ENCODE data around the gene NKX2-1. TPM values are rescaled to one million over a fixed set of nuclear protein-coding genes. Genes with fewer than 3 reads are reported as not detected.

The NKX2-1 gene
- polyA plus RNA-seq, 1 donor (not counting 4 experiments of a cell fraction or from before 2014, with no cell fraction given) = not detected

DNA sequence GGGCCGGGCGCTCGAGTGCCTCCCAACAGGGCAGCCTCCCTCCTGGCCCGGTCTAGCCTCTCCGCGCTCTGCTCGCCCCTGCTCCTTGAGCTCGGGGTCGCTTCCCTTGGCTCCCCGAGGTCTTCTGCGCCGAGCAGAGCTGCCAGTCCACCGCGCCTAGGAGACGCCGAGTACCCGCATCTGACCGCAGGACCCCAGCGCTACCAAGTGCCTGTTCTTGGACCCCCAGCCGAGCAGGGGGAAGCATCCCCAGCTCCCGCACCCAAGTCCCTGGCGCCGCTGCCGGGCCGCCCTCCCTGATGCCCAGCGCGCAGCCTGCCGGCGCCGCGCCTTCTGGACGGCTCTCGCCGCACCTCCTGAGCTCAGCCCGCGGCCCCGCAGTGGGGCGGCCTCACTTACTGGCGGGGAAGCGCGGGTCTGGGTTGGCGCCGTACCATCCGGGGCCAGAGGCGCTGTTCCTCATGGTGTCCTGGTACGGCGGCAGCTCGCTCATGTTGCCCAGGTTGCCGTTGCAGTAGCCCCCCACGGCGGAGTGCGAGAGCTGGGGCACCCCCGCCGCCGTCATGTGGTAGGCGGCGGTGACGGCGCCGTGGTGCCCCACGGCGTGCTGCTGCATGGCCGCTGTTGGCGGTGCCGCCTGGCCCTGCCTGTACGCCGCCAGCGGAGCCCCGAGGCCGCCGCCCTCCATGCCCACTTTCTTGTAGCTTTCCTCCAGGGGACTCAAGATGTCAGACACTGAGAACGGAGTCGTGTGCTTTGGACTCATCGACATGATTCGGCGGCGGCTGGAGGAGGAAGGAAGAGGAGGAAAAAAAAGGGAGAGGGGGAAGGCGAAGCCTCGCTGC is 1.2 kb downstream of the NKX2-1 start:
- Histone ChIP-seq H3K4me3 (ENCODE audit: control insufficient read depth in 2 of 3, extremely low read depth in 1 of 3, insufficient read depth in 2 of 3, low read depth in 1 of 3, low read length in 3 of 3) (peak overlapping the region in 2 of 3 experiments; percentile 29 to 55), H3K9me1 (ENCODE audit: control insufficient read depth, extremely low read depth, insufficient read depth, low read length) (no peaks in the 10 kb centered on the region), H3K36me3 (ENCODE audit: control insufficient read depth in 2 of 2, extremely low read depth in 1 of 2, insufficient read depth in 2 of 2, low read length in 2 of 2) (no peaks in the 10 kb centered on the region), H4K20me1 (ENCODE audit: control insufficient read depth, extremely low read depth, insufficient read depth, low read length) (no peaks in the 10 kb centered on the region), H3K9me3 (ENCODE audit: control insufficient read depth, low read depth, low read length) (no peaks in the 10 kb centered on the region), H3K4me2 (ENCODE audit: control insufficient read depth, extremely low read depth, insufficient read depth, low read depth, low read length) (peak overlapping the region; percentile 50), H2AFZ (ENCODE audit: control insufficient read depth, low read length) (peak overlapping the region; percentile 16), H3K9ac (ENCODE audit: control insufficient read depth, extremely low read depth, insufficient read depth, low read length) (no peak overlapping the region), H3K4me1 (ENCODE audit: control insufficient read depth, extremely low read depth, insufficient read depth, low read length) (peaks cover 7% of the 10 kb centered on the region), H3K27me3 (ENCODE audit: control insufficient read depth, extremely low read depth, insufficient read depth, low read length) (peaks cover 100% of the 10 kb centered on the region), H3K79me2 (ENCODE audit: control insufficient read depth, insufficient read depth, low read length) (no peaks in the 10 kb centered on the region), H3K27ac (ENCODE audit: control insufficient read depth, insufficient read depth, low read length) (no peak overlapping the region)
- FAIRE-seq (no peak), DNase-seq (ENCODE audit: low read depth, low spot score) (no peak)
- peak; percentile 99 for TF ChIP-seq EZH2 (IDR thresholded peaks at IDR 0.05; ENCODE audit: low read length)
- TF ChIP-seq, protein P1, sequence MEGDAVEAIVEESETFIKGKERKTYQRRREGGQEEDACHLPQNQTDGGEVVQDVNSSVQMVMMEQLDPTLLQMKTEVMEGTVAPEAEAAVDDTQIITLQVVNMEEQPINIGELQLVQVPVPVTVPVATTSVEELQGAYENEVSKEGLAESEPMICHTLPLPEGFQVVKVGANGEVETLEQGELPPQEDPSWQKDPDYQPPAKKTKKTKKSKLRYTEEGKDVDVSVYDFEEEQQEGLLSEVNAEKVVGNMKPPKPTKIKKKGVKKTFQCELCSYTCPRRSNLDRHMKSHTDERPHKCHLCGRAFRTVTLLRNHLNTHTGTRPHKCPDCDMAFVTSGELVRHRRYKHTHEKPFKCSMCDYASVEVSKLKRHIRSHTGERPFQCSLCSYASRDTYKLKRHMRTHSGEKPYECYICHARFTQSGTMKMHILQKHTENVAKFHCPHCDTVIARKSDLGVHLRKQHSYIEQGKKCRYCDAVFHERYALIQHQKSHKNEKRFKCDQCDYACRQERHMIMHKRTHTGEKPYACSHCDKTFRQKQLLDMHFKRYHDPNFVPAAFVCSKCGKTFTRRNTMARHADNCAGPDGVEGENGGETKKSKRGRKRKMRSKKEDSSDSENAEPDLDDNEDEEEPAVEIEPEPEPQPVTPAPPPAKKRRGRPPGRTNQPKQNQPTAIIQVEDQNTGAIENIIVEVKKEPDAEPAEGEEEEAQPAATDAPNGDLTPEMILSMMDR (optimal IDR thresholded peaks at IDR 0.05 in 1 of 3, IDR thresholded peaks at IDR 0.05 in 1 of 3, conservative IDR thresholded peaks at IDR 0.05 in 1 of 3; ENCODE audit: extremely low read depth in 1 of 3, insufficient read depth in 2 of 3, low read length in 3 of 3) = no peak
- dilution Hi-C loops (cut with MboI; ENCODE audit: extremely low pct_ligation_motif_present, low sequenced_read_pairs) = no loop called here

DNA sequence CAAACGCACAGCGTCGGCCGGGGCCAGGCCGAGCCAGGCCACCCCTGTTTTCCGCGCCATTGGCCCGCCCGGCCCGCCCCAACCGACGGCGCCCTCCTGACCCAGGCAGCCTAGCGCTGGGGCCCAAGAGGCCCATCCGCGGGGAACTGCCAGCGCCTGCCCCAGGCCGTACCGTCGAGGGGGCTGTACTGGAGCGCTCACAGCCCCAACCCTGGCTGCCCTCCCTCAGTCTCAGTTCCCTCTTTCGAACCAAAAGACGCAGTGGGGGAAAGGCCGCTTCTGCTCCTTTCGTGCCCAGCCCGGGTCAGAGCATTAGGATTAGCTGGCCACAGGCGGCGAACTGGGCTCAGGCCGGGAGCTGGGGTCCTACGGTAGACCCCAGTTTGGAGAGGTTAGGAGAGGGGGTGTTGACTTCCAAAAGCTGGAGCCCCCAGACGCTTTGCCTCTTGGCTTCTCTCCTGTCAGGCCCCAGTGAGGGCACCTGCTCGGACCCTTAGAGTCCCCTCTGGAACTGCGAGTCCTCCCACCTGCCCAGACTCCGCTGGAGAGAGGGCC is 1.9 kb downstream of the NKX2-1 start:
- no peaks in the 10 kb centered on the region for H3K36me3 ChIP-seq (ENCODE audit: control insufficient read depth in 2 of 2, extremely low read depth in 1 of 2, insufficient read depth in 2 of 2, low read length in 2 of 2)
- peaks cover 100% of the 10 kb centered on the region for H3K27me3 ChIP-seq (ENCODE audit: control insufficient read depth, extremely low read depth, insufficient read depth, low read length)
- dilution Hi-C loops (cut with MboI; ENCODE audit: extremely low pct_ligation_motif_present, low sequenced_read_pairs) = no loop called here
- DNase-seq (ENCODE audit: low read depth, low spot score) = no peak
- no peak overlapping the region for H3K4me2 ChIP-seq (ENCODE audit: control insufficient read depth, extremely low read depth, insufficient read depth, low read depth, low read length)
- no peak overlapping the region for H3K4me3 ChIP-seq (ENCODE audit: control insufficient read depth in 2 of 3, extremely low read depth in 1 of 3, insufficient read depth in 2 of 3, low read depth in 1 of 3, low read length in 3 of 3)
- no peak for FAIRE-seq
- no peaks in the 10 kb centered on the region for H3K79me2 ChIP-seq (ENCODE audit: control insufficient read depth, insufficient read depth, low read length)
- H2AFZ ChIP-seq (ENCODE audit: control insufficient read depth, low read length) = no peak overlapping the region
- H3K9me3 ChIP-seq (ENCODE audit: control insufficient read depth, low read depth, low read length) = no peaks in the 10 kb centered on the region
- no peaks in the 10 kb centered on the region for H3K9me1 ChIP-seq (ENCODE audit: control insufficient read depth, extremely low read depth, insufficient read depth, low read length)
- H3K4me1 ChIP-seq (ENCODE audit: control insufficient read depth, extremely low read depth, insufficient read depth, low read length) = peaks cover 7% of the 10 kb centered on the region
- no peak overlapping the region for H3K9ac ChIP-seq (ENCODE audit: control insufficient read depth, extremely low read depth, insufficient read depth, low read length)
- no peak overlapping the region for H3K27ac ChIP-seq (ENCODE audit: control insufficient read depth, insufficient read depth, low read length)
- H4K20me1 ChIP-seq (ENCODE audit: control insufficient read depth, extremely low read depth, insufficient read depth, low read length) = no peaks in the 10 kb centered on the region
- peak; percentile 19 for TF ChIP-seq EZH2 (IDR thresholded peaks at IDR 0.05; ENCODE audit: low read length)
- TF ChIP-seq, protein P1 (optimal IDR thresholded peaks at IDR 0.05 in 1 of 3, IDR thresholded peaks at IDR 0.05 in 1 of 3, conservative IDR thresholded peaks at IDR 0.05 in 1 of 3; ENCODE audit: extremely low read depth in 1 of 3, insufficient read depth in 2 of 3, low read length in 3 of 3) = no peak
